GM19328 (cell line): ENCODE results near the gene PSMA2.

Experiments
- ATAC-seq: cut with Tn5 transposase; IDR thresholded peaks from one replicate; pipeline ENCODE4 v1.9.1; 2021; ENCODE audit warnings: mild to moderate bottlenecking, moderate library complexity; ENCODE audit not compliant: unreplicated experiment

Gene PSMA2

DNA sequence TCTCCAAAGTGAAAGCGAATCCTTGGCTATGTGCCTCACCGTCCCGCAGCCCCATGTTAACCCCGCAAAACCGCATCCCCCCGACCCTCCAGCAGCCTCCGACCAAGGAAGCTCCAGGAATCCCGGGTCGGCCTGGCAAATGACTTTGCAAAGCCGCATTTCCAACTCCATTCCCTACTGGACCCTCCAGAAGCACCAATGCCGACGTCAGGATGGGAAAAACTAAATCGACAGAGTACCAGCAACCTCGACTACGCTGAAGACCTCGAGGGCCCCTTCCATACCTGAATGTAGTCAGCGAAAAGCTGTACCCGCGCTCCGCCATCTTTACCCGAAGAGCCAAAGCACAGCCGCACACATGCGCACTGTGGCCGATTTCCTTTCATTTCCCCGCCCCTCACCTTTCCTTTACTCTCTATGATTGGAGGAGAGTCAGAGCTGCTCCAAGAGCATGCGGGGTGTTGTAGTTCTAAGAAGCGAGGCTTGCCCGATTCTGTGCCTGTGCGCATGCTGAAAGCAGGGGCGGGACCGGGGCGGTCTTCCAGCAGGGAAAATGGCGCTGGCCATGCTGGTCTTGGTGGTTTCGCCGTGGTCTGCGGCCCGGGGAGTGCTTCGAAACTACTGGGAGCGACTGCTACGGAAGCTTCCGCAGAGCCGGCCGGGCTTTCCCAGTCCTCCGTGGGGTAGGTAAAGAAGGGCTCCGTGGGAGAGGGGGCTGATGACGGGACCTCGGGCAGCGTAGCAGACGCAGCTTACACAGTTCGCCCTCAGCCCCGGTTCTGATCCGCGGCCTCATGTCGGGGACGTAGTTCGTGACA is at the start of gene PSMA2, which contains the start of gene MRPL32:
Gene PSMA2 (minus strand): TSS at position 341 of the 818 bp plus-strand sequence. CDS start 16 bp downstream, at position 325.
Gene MRPL32 (plus strand): TSS at position 543 of the 818 bp plus-strand sequence. CDS start 11 bp downstream, at position 554.
- ATAC-seq: peak; percentile 99

DNA sequence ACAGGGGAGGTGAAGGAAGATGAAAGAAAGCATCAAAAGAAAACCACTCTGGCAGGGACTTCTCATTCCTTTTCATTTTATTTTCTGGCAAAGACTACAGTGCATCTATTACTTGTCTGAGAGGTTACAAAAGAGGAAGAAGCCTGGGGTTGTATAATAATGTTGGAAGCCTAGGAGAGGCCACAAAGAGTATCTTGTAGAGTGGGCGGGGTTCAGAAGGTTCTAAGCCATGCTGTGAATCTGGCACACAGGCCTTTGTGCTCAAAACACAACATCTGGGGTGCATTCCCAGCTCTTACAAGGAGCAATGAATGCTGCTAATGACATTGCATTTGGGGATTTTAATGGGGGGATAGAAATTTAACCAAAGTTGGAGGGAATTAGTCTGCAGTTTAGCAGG is 49.6 kb upstream of the PSMA2 start:
- ATAC-seq: no peak

DNA sequence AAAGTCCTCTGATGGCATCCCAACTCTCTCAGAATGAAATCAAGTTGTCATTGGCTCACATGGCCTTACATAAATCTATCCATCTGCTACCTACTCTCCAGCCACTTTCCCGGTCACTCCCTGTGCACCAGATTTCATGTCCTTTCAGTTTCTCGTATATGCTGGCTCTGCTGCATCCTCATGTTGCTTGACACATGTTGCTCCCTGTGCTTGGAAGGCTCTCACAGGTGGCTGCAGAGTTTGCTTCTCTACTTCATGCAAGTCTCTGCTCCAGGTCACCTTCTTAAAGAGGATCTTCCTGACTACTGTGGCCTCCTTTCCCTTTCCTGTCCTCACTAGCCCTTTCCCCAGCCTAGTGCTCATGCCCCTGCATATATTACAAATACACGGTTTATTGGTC is 48.5 kb upstream of the PSMA2 start:
- no peak for ATAC-seq

DNA sequence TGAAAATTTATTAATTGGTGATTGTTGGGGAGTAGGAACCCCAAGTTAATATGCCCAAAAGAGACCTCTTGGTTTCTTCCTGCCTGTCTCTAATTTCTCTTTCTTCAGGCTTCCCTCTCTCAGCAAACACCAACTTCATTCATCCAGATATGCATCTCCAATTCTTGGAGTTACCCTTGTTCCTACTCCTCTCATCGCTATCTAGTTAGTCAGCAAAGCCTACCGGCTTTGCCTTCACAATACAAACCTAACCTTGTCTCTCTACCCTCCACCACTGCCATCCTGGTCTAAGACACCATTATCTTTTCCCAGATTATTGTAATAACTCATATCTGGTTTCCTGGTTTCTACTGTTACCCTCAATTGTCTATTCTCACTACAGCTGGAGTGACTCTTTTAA is 48.1 kb upstream of the PSMA2 start:
- ATAC-seq: no peak

DNA sequence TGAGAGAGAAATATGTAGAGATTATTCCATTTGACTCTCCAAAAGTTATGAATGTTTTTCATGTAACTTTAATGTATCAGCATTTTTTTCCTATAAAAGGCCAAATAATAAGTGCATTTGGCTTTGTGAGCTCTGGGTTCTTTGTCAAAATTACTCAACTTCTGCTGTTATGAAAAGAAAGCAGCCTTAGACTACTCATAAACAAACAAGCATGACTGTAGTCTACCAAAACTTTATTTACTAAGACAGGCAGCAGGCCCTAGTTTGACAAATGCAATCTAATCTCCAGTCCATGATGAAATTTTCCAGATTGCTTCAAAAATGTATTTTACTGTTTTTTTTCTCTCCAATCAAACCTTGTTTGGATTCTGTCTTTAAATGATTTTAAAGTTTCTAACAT is 46.5 kb upstream of the PSMA2 start:
- no peak for ATAC-seq

DNA sequence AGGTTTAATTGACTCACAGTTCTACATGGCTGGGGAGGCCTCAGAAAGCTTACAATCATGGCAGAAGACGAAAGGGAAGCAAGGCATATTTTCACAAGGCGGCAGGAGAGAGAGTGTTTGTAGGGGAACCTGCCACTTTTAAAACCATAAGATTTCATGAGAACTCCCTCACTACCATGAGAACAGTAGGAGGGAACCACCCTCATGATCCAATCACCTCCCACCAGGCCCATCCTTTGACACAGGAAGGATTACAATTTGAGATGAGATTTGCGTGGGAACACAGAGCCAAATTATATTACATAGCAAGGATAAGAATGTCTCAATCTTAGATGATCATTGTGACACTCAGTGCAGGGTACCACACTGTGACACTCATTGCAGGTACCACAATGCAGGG is 44.4 kb upstream of the PSMA2 start:
- ATAC-seq: no peak

DNA sequence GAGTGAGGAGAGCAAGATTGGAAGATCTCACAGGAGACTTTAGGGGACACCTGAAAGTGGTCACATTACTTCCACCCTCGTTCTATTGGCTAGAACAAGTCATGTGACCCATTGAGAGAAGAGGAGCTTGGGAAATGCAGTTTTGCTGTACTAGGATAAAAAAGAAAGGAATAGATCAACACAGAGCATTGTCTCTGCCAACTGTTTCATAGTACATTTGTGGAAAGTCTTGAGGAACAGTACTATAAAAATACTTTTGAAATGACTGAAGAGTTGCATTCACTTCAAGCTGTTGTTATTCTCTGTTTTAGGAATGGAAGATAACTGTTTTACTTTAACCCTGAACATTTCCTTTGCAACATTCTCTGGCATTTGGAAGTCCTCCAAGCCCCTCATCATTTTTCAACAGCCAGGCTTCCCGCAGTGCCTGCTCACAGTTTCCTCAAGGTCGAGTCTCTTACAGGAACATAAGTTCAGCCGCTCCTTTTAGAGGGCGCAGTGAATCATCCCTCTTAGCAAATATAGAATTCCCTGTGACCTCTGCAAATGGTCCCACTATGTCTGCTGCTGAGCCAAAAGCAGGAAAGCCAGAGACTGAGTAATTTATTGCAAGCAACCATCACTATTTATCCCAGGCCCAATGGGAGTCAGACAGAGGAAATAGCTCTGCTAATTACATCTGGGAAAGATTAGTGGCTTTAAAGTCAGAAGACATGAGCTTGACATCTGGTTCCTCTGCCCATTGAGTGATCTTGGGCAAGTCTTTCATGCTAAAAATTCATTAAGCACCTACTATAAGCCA is 40.9 kb upstream of the PSMA2 start:
- ATAC-seq: no peak

DNA sequence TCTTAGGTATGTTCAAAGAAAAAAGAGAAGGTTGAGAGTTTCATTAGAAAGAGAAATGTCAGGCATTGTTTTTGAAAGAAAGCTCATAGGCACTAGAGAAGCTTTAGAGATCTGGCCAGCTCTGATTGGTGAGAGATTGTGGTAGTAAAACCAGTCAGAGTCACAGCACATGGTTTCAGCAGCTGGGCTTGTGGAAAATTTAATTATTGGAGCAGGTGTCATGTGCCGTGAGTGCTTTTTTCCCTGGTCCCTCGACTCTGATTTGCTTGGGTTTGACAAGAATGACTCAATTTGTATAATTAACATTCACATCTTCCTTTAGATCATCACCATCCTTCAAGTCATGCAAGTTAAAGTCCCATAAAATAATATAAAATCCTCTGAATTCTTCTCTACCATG is 35.4 kb upstream of the PSMA2 start:
- no peak for ATAC-seq

DNA sequence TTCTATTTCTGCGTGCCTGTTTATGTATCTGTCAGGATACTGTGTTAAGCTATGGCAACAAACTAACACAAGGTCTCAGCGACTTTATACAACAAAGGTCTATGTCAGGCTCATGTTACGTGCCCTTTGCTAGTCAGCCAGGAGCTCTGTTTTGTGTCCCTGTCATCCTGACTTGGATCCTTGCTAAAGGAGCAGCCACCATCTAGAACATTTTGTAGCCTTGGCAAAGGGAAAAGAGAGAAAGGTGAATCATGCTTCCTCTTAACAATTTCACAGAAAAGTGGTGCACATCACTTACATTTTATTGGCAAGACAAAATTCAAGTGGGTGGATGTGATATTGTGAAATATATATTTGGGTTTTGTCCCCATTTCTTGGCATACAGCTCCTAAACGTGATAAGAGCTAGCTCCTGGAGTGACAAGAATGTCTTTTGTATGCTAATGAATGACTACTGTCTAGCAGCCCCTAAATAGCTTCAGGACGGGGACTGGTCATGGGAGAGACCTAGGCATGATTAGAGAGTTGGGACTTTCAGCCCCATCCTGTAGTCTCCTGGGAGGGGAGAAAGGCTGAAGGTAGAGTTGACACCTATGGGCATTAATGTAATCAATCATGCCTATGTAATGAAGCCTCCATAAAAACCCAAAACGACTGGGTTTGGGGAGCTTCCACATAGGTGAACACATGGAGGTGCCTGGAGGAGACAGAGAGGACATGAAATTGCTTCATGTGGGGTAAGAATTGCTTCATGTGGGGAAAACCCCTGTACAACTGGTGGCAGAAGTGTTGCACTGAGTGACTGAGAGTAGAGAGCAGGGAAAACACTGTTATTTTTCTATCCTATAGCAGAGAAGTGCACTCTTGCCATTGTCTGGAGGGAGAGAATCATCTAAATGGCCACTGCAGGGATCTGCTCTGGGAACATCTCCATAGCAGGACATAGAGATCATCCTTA is 33.2 kb upstream of the PSMA2 start:
- ATAC-seq: no peak

DNA sequence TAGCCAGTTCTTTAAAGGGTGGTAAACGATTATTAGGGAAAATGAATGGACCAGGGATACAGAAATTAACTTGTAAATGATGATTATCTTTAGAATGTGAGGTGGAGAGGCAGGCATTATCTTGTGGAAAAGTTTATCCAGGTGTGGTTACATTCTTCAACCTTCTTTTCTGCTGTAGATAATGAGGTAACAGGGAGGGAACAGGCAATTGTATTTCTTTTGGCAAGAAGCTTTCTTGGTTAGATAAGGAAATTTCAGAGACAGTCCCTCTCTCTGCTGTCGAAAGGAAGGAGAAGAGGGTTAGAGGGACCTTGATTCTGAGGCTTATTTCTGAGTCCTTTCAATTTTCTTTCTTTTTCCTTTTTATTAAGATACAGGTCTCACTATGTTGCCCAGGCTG is 32.3 kb upstream of the PSMA2 start:
- no peak for ATAC-seq

DNA sequence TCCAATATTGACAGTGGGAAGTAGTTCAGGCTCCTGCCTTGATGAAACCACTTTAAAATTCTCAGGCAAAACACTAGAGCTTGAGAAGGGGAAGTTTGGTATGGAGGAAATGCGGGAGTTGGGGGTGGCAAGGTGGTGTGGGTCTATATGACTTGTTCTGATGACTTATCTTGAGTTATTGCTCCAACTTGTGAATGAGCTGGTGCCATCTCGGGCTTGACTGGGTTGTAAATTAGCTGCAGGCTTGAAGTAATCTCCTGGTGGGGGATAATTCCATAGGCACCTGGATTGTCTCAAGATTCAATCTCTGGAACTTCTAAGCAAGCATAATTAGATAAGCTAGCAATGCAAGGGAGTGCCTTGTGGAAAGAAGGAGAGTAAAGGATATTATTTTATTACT is 29.2 kb upstream of the PSMA2 start:
- ATAC-seq: no peak

DNA sequence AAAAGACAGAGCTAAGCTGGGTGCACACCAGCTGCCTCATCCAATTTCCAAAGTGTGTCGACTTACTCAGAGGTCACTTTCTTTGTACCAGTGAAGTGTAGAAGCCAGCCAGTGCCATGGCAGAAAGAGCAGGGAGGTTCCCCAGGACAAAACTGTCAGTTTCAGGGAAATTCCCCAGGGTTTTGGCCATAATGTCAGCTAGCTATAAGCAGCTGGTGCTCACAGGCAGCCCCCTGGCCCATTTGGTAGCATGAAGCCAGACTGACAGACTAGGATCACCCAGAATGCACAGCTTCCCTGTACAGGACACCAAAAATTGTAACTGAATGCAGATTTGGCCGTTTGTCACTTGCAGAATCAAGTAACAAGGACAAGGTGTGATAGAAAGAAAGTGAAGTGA is 28.8 kb upstream of the PSMA2 start:
- ATAC-seq: no peak

DNA sequence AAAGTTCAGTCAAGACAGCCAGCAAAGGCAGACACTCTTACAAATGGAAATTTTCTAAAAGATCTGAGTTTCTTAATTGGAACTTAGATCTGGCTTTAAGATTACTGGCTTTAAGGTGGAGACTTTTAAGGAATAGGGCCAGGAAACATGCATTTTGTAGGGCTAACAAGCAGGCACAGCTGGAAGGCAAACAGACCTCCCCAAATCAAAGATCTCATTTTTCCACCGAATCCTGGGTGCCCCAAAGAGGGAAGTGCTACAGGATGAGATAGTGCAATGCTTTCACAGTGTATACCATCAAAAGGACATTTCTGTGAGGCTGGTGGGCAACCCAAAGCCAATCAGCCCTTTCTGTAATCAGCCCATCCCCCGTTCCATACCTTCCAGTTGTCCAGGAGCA is 27.6 kb upstream of the PSMA2 start:
- no peak for ATAC-seq

DNA sequence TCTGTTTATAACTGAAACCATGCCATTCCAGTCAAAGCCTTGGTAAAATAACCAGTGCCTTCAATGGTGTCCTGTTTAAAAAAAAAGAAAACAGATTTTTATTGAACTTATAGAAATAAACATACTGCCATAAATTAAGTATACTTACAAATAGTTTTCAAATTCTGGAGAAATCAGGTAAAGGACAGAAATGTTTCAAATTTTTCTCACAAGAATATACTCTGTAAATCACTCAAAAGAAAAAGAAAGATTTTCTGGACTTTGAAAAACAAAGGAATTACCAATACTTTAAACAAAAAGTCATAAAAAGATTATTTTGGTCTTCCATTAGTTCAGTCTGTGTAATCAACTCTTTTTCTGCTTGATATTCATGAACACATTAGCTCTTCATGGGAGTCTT is 24.1 kb upstream of the PSMA2 start:
- ATAC-seq: no peak

DNA sequence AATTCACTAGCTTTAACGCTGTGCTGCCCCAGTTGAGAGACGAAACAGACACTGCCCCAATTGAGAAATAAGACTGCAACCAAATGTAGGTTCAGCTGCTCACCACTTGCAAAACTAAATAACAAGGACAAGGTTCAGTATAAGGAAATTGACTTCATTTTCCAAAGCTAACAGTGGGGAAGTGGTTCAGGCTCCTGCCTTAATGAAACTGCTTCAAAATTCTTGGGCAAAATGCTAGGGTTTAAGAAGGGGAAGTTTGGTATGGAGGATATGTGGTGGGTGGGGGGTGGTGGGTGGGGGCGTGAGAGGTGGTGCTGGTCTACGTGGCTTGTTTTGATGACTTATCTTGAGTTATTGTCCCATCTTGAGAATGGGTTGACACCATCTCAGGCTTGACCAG is 22.0 kb upstream of the PSMA2 start:
- no peak for ATAC-seq

DNA sequence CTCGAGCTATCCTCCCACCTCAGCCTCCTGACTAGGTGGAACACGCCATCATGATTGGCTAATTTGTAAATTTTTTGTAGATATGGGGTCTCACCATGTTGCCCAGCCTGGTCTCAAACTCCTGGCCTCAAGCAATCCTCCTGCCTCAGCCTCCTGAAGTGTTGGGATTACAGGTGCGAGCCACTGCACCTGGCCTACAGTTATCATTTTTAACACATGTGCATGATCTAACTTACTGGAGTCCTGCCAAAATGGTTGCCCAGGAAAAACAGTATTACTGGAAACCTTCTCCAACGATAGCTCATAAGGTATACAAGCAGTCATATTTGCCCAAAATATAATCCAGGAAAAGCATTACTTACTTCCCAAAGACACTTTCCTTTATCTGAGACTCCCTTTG is 20.4 kb upstream of the PSMA2 start:
- no peak for ATAC-seq

DNA sequence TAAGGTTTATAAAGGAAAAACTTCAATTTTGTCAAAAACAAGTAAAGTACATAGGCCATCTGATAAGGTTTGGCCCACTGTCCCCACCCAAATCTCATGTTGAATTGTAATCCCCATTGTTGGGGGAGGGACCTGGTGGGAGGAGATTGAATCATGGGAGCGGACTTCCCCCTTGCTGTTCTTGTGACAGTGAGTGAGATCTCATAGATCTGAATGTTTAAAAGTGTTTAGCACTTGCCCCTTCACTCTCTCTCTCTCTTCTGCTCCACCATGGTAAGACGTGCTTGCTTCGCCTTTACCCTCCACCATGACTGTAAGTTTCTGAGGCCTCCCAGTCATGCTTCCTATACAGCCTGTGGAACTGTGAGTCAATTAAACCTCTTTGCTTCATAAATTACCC is 18.4 kb upstream of the PSMA2 start:
- ATAC-seq: no peak

DNA sequence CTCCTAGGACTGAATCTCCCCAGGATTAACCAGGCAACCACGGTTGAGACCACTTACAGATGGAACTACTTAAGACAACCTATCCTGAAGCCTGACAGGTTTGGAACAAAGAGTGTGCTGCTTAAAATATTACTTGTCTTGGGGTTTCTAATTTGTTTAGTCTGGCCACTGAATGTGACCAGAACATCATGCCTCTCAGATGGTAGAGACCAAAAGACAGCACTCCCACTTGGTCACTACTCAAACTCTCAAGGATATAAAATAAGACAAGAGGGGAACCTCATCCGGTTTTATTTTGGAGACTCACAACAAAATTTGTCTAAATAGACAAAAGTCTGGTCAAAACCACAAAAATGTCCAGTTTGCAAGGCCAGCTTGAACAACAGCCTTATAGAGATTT is 15.5 kb upstream of the PSMA2 start:
- no peak for ATAC-seq

DNA sequence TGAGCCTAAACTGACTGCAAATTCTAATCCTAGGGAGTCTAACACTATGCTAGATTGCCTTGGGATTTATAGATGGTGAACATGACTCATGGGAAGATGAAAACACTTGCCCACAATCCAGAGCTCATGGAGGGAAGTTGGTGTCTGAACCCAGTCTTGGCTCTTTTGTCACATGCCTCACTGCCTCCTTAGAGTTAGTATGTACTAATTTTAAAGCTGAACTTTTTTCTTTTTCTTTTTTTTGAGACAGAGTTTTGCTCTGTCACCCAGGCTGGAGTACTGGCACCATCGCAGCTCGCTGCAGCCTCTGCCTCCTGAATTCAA is 14.6 kb upstream of the PSMA2 start:
- ATAC-seq: no peak

DNA sequence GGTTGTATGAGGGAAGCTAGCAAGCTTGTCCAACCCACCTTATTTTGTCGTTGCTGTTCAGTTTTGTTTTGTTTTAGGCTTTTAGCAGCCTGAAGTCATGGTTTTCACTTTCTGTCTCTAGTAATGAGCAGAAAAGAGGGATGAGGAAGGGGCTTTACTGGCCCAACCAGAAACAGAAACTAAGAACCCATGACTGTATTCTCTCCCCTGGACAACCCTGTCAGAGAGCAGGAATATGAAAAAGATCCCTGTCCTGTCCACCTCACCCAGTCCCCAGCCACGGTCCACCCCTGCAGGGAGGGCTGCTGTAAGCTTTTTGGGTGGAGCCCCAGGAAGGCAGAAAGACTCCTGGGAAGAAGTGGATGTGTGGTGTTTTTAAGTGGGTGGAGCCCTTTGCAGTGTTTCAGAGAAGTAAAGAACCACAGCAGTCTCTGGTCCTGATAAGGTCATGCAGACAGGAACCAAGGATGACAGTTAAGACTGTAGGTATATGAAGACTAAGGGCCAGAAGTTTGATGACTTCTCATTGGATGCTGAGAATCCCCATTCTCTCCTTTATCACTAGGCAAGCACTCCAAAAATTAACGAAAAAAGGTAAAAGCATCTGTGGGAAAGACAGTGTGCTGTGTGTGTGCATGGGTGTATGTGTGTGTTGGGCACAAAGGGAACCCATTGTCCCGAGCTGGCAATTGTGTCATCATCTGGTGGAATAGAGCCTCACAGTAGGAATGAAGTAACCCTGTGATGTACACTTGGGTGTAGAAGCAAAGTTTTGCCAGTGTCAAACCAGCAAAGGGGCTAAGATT is 14.1 kb upstream of the PSMA2 start:
- no peak for ATAC-seq
